A204.1 (cell line): ENCODE measurements around the gene UQCRHL.
"Not testable (repeated sequence)": the region's sequence is repeated elsewhere in the genome, so short reads cannot be mapped to it uniquely, and the experiment has no call there.

Experiments
- FAIRE-seq: peaks from 2 replicates; lab custom pipeline; 2012; peaks lifted over from hg19 to GRCh38; lab: Jason Lieb, UNC

Gene UQCRHL

GRCh38 chr1:15835205-15835740, 27.8 kb upstream of the UQCRHL start:
- FAIRE-seq = no peak

- no peak for FAIRE-seq
These were observed 27.2 kb upstream of the UQCRHL start for GRCh38 chr1:15834406-15835204.

- peak; percentile 85 for FAIRE-seq
These were observed 26.5 kb upstream of the UQCRHL start for GRCh38 chr1:15833842-15834405.

- FAIRE-seq = no peak
These were observed 25.7 kb upstream of the UQCRHL start for GRCh38 chr1:15833069-15833679.

- FAIRE-seq = no peak
These were observed 22.8 kb upstream of the UQCRHL start for GRCh38 chr1:15830258-15830657.

GRCh38 chr1:15828931-15829330, 21.5 kb upstream of the UQCRHL start:
- not testable (repeated sequence) for FAIRE-seq

GRCh38 chr1:15827567-15827966, 20.1 kb upstream of the UQCRHL start:
- FAIRE-seq = not testable (repeated sequence)

- no peak for FAIRE-seq
These were observed 19.5 kb upstream of the UQCRHL start for GRCh38 chr1:15826810-15827507.

GRCh38 chr1:15825800-15826199, 18.4 kb upstream of the UQCRHL start:
- FAIRE-seq = no peak

GRCh38 chr1:15820478-15820877, 13.0 kb upstream of the UQCRHL start:
- no peak for FAIRE-seq

GRCh38 chr1:15816674-15817073, 9.2 kb upstream of the UQCRHL start:
- FAIRE-seq = no peak

GRCh38 chr1:15810073-15810472, 2.6 kb upstream of the UQCRHL start:
- FAIRE-seq = no peak

GRCh38 chr1:15808955-15809354, 1.5 kb upstream of the UQCRHL start:
- no peak for FAIRE-seq

- FAIRE-seq = no peak
These were observed 328 bp downstream of the UQCRHL start for GRCh38 chr1:15807121-15807520.

- no peak for FAIRE-seq
These were observed 3.4 kb downstream of the UQCRHL start for GRCh38 chr1:15804060-15804459.

GRCh38 chr1:15803380-15803779, 4.1 kb downstream of the UQCRHL start:
- FAIRE-seq = no peak

GRCh38 chr1:15802234-15802965, 5.0 kb downstream of the UQCRHL start:
- no peak for FAIRE-seq

- no peak for FAIRE-seq
These were observed 7.3 kb downstream of the UQCRHL start for GRCh38 chr1:15799928-15800835.

- FAIRE-seq = no peak
These were observed 8.2 kb downstream of the UQCRHL start for GRCh38 chr1:15799004-15799867.
